Activated T-cell treated with anti-CD3 and anti-CD28 coated beads for 24 hours (primary cell): ENCODE data around the gene ZNF280A.
"Not testable (repeated sequence)": the region's sequence is repeated elsewhere in the genome, so short reads cannot be mapped to it uniquely, and the experiment has no call there.

Experiments used
- DNase-seq: peaks from one replicate; pipeline ENCODE4 v3.0.0-alpha.2; 2020; ENCODE audit warnings: low read depth

The ZNF280A gene

GRCh38 chr22:22513619-22514018, 6.5 kb downstream of the ZNF280A start:
- DNase-seq, result no peak

- DNase-seq, result no peak
Measured at GRCh38 chr22:22512951-22513350, 7.1 kb downstream of the ZNF280A start.

- not testable (repeated sequence) for DNase-seq
Measured at GRCh38 chr22:22510833-22511232, 9.2 kb downstream of the ZNF280A start.

GRCh38 chr22:22509912-22510311, 10.2 kb downstream of the ZNF280A start:
- DNase-seq, result not testable (repeated sequence)

GRCh38 chr22:22508274-22509176, 11.5 kb downstream of the ZNF280A start, which contains the start of gene ZNF280B:
Gene ZNF280B, minus strand, starts transcription at chr22:22508742. Its CDS starts 19,344 bp downstream, at chr22:22489398.
- DNase-seq, result peak; percentile 80

GRCh38 chr22:22507743-22508273, 12.3 kb downstream of the ZNF280A start:
- DNase-seq, result no peak

GRCh38 chr22:22506736-22507135, 13.3 kb downstream of the ZNF280A start:
- DNase-seq, result no peak

GRCh38 chr22:22498267-22498666, 21.8 kb downstream of the ZNF280A start:
- DNase-seq, result no peak

- DNase-seq, result not testable (repeated sequence)
Measured at GRCh38 chr22:22491589-22491988, 28.5 kb downstream of the ZNF280A start.

- DNase-seq, result no peak
Measured at GRCh38 chr22:22488736-22489135, 31.3 kb downstream of the ZNF280A start.

GRCh38 chr22:22487869-22488597, 32.0 kb downstream of the ZNF280A start:
- DNase-seq, result no peak

GRCh38 chr22:22487059-22487458, 33.0 kb downstream of the ZNF280A start:
- no peak for DNase-seq

- no peak for DNase-seq
Measured at GRCh38 chr22:22486132-22486899, 33.8 kb downstream of the ZNF280A start.

GRCh38 chr22:22485524-22485923, 34.5 kb downstream of the ZNF280A start:
- DNase-seq, result no peak

GRCh38 chr22:22484023-22484422, 36.0 kb downstream of the ZNF280A start:
- DNase-seq, result no peak

- no peak for DNase-seq
Measured at GRCh38 chr22:22480940-22481339, 39.1 kb downstream of the ZNF280A start.

- DNase-seq, result no peak
Measured at GRCh38 chr22:22479999-22480532, 40.0 kb downstream of the ZNF280A start.

- DNase-seq, result no peak
Measured at GRCh38 chr22:22479116-22479515, 41.0 kb downstream of the ZNF280A start.

- no peak for DNase-seq
Measured at GRCh38 chr22:22478470-22478869, 41.6 kb downstream of the ZNF280A start.

GRCh38 chr22:22474733-22475132, 45.3 kb downstream of the ZNF280A start:
- DNase-seq, result no peak

- DNase-seq, result not testable (repeated sequence)
Measured at GRCh38 chr22:22471104-22471503, 49.0 kb downstream of the ZNF280A start.

GRCh38 chr22:22469527-22469926, 50.5 kb downstream of the ZNF280A start:
- DNase-seq, result no peak
